GM15510 (cell line): Measurements from ENCODE around the gene TBX18.

ENCODE experiments used
- POLR2A ChIP-seq: IDR thresholded peaks from 3 replicates; pipeline ENCODE4 v1.6.1; 2011; ENCODE audit warnings: borderline replicate concordance; ENCODE audit not compliant: insufficient read length; ENCODE audit errors: extremely low read depth

Gene TBX18

DNA sequence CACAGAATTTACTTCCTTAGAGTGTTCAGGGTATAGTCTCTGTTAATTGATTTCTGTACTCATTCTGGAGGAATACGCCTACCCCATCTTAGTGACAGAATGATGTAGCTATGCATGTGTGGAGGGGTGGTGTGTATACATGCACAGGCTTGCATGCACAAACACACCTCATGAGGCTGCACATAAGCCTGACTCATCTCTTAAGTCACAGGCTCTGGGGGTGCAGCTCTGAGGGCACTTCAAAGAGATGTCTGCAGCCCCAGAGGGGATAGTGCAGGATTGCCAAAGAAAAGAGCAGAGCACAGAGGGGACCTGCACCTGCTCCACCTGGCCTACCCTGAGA, 24.6 kb downstream of the TBX18 start:
- TF ChIP-seq POLR2A, result no peak

DNA sequence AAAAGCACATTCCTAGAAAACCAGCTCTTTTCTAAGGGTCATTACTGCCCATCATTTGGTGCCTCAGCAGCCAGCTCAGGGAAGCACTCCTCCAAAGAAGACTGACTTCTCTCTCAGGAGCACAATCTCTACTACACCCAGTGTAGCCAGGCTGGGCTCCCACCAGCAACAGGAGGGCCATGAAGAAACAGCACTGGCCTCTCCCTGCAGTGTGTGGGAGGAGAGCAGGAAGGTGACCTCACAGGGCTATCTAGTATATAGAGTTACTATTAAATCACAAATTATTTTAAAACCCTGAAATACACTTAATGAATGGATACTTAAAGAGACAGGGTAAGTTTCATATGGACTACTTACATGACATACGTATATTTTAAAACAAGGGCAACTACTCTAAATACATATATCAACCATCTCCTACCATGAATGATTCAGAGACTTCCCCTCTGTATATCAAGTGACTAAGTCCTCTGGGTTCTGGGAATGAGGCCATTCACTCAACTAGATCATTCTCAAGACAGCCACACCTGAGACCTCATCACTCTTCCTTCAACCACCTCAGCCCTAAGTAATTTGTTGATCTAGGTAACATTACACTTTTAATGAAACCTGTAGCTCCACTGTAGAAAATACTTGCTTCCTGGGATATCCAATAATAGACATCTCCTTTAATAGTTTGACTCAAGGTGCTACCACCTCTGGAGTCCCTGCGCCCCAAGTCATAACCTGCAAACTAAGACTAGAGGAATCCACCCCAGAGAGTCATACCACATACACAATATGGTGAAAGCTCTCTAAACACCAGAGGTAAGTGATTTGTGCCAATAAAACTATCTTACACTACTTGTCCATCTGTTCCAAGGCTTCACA, 25.2 kb downstream of the TBX18 start:
- TF ChIP-seq POLR2A, result no peak

DNA sequence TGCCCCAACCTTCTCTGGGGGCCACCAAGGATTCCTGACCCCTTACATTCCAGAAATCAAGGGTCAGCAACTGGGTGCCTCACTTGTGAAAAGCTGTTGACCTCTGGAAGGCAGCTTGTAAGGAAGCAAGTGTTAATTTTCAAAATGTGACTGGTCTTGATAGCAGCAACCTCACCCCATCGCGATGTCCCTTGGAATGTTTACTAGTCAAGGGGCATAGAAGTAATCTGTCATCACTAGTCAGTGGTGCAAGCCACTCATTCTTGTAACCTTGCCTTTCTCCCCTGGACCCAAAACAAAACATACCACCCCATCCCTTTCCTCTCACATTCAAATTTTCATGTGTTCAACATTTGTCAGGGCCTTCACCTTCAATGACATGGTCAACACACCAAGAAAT, 30.5 kb downstream of the TBX18 start:
- no peak for TF ChIP-seq POLR2A

GRCh38 chr6:84731901-84732300, 32.5 kb downstream of the TBX18 start:
- no peak for TF ChIP-seq POLR2A

GRCh38 chr6:84731401-84731800, 33.0 kb downstream of the TBX18 start:
- no peak for TF ChIP-seq POLR2A

GRCh38 chr6:84728602-84729001, 35.8 kb downstream of the TBX18 start:
- TF ChIP-seq POLR2A, result no peak

- TF ChIP-seq POLR2A, result no peak
Observed at GRCh38 chr6:84719152-84719551, 45.2 kb downstream of the TBX18 start.

- no peak for TF ChIP-seq POLR2A
Observed at GRCh38 chr6:84718038-84718955, 46.1 kb downstream of the TBX18 start.

DNA sequence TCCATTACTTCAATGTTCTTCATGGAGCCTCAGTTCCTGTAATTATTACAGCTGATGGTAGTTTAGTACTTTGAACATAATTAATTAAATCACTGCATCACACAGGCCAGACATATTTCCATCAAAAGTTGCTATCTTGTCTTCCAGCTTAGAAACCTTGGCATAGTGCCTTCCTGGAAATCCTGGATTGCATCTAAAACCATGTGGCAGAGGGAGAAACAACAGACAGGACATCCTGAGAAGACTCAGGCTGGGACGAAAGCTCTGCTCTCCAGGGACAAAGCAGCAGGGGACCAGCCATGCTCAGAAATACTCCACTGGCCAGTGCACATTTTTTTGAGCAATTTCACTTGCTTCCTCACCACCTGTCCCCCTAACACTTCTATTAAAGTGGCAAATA, 55.3 kb downstream of the TBX18 start:
- no peak for TF ChIP-seq POLR2A

- TF ChIP-seq POLR2A, result no peak
Observed at GRCh38 chr6:84707171-84707570, 57.2 kb downstream of the TBX18 start.

- no peak for TF ChIP-seq POLR2A
Observed at GRCh38 chr6:84696166-84696565, 68.2 kb downstream of the TBX18 start.

GRCh38 chr6:84691978-84692623, 72.3 kb downstream of the TBX18 start:
- TF ChIP-seq POLR2A, result no peak

DNA sequence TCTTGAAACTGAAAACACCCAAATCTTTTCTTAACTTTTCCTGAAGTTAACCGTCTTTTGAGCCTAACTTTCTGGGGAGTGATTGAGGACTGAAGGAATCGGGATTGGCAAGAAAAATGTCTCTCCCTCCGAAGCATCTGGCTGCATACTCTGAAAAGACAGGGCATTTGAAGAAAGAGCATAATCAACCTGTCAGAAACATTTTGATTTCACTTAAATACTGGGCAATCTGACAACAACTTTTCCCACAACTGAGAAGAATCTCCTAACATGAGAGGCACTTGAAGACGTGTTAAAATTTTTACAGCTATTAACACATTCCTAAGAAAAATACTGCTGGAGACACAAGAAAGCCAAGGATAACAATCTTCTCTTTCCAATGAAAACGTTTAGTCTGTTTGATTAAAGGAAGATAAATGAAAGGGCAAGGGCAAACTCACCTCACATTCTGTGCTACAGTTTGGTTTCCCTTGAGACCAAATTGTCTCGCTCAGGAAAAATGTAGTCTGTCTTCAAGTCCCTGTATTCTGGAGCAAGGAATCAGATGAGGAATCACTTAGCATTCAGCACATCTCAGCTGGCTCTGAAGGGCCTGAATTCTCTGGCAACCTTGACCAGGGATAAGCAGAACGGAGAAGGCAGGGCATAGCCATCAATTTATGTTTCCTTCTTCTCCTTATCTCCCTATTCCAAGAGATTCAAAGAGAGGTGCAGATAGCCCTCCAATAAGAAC, 76.1 kb downstream of the TBX18 start:
- no peak for TF ChIP-seq POLR2A

- no peak for TF ChIP-seq POLR2A
Observed at GRCh38 chr6:84687431-84687830, 77.0 kb downstream of the TBX18 start.

- no peak for TF ChIP-seq POLR2A
Observed at GRCh38 chr6:84685983-84686584, 78.3 kb downstream of the TBX18 start.

DNA sequence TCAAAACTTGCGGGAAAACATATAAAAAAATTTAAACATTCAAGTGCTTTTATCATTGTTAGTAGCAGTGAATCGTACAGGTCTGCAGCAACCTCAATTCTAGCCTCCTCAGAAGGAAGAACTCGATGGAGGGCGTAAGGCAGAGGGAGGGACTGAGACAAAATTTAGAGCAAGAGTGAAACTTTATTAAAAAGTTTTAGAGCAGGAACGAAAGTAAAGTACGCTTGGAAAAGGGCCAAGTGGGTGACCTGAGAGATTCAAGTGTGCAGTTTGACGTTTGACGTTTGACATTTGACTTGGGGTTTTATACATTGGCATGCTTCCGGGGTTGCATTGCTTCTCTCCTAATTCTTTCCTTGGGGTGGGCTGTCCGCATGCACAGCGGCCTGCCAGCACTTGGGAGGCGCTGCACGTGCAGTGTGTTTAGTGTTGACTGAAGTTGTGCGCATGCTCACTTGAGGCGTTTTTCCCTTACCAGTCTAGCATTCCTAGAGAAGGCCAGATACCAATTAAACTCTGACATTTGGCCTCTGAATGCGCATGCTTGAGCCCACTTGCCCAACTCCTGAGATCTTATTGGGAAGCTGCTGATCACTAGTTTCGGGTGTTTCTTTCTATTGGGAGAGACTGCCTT, 82.6 kb downstream of the TBX18 start:
- TF ChIP-seq POLR2A, result no peak
